KOPT-K1 (cell line): ENCODE measurements around the gene FAM120B.
A peak's percentile ranks its signal among the peaks of the same experiment; 100 is the strongest.
"Not testable (repeated sequence)": the region's sequence is repeated elsewhere in the genome, so short reads cannot be mapped to it uniquely, and the experiment has no call there.

Source experiments
- H3K27ac ChIP-seq: fragments of 200-600 bp; sonication (generic); 2 replicates; pipeline ENCODE4 v1.5.1; 2016; ENCODE audit warnings: antibody characterized with exemption, mild to moderate bottlenecking, low read depth, low read length; ENCODE audit not compliant: poor library complexity, severe bottlenecking
- H3K36me3 ChIP-seq: fragments of 200-600 bp; sonication (generic); 2 replicates; pipeline ENCODE4 v1.5.1; 2017; ENCODE audit warnings: antibody characterized with exemption, mild to moderate bottlenecking, low read length, moderate library complexity; ENCODE audit not compliant: insufficient read depth
- H3K9me3 ChIP-seq: fragments of 200-600 bp; sonication (generic); 2 replicates; pipeline ENCODE4 v1.5.1; 2017; ENCODE audit warnings: antibody characterized with exemption, low read length, mild to moderate bottlenecking; ENCODE audit not compliant: insufficient read depth, poor library complexity, severe bottlenecking

Gene FAM120B

DNA sequence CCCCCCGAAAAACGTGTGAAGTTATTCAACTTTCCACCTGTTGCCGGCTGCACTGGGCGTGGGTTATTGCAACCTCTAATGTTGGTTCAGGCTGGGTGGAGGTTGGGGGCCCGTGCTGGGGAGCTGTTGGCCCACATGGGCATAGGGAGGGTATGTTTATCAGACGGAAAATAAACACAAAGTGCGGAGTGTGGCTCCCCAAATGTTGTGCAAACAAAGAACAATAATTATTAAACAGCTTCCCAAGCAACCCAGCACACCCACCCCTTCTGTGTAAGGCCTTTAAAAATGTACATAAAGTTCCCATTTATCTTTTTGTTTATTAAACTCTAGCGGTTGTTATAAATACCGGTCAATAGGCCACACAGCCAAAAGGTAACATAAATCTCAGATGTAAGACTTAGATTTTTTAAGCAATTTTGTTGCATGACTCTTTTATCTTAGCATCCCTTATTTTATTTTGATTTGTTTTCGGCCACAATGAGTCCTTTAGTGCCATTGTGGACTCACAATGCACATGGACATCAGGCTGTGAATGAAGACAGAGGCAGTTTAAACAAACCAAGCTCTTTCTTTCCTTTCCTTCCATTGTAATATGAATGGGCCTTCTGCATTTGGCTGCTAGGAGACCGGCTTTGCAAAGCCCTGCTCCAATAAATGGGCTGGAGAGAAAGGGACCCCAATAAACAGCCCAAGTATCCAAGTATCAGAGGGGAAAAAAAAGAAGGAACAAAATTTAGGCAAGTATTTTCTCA lies 8.8 kb upstream of the FAM120B start:
- no peaks in the 10 kb centered on the region for H3K36me3 ChIP-seq
- no peak overlapping the region for H3K27ac ChIP-seq
- H3K9me3 ChIP-seq, result peaks cover 24% of the 10 kb centered on the region

DNA sequence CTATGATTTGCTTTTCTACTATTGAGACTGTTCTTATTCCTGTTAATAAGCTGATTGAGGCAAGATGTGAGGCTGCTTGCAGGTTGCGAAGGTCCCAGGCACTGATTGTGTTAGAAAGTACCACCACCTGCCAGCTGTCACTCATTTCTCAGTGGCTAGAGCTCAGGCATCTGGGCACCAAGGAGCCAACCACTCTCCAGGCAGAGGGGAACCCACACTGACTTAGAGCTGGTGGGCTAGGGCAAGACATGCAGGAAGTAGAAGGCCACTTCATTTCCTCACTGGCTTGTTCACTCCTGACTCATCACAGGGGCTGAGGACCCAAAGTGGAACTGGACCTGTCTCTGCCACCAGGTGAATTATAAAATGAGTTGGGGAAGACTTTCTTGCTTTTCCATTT lies 7.9 kb upstream of the FAM120B start:
- Histone ChIP-seq H3K36me3 (no peaks in the 10 kb centered on the region), H3K27ac (no peak overlapping the region)

DNA sequence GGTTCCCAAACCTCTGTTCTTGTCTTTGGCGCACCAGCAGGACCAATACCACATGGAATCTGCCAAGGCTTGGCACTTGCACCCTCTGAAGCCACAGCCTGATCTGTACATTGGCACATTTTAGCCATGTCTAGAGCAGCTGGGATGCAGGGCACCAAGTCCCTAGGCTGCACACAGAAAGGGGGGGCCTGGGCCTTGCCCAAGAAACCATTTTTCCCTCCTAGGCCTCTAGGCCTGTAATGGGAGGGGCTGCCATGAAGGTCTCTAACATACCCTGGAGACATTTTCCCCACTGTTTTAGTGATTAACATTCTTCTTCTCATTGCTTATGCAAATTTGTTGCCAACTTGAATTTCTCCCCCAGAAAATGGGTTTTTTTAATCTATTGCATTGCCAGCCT lies 5.4 kb upstream of the FAM120B start:
- Histone ChIP-seq H3K9me3 (peaks cover 24% of the 10 kb centered on the region), H3K36me3 (no peaks in the 10 kb centered on the region), H3K27ac (no peak overlapping the region)

More for the DNA sequence above, 7.9 kb upstream of the FAM120B start:
- peaks cover 24% of the 10 kb centered on the region for H3K9me3 ChIP-seq

DNA sequence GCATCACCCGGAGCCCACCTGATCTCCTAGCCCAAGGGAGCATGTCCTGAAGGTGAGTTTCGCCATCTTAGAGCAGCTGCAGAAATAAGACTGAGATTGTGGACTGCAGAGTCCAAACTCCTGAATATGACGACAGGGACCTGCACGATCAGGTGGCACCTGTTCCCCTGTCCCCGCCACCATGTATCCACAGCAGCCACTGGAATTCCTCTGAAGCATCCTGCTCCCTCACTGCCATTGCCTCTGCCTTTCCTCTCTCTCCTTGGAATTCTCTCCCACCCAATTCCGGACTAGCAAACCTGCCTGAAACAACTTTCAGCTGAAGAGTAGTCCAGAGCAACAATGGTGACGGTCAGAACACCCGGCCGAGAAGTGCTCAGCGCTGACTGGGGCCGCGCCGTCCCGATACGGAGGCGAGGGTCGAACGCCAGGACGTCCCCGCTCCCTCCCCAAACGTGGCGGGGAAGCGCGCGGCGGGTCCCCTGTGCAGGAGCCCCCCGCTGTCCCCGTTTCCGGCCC lies 694 bp upstream of the FAM120B start:
- peak overlapping the region; percentile 86 for H3K27ac ChIP-seq
- peaks cover 9% of the 10 kb centered on the region for H3K36me3 ChIP-seq
- peaks cover 11% of the 10 kb centered on the region for H3K9me3 ChIP-seq

DNA sequence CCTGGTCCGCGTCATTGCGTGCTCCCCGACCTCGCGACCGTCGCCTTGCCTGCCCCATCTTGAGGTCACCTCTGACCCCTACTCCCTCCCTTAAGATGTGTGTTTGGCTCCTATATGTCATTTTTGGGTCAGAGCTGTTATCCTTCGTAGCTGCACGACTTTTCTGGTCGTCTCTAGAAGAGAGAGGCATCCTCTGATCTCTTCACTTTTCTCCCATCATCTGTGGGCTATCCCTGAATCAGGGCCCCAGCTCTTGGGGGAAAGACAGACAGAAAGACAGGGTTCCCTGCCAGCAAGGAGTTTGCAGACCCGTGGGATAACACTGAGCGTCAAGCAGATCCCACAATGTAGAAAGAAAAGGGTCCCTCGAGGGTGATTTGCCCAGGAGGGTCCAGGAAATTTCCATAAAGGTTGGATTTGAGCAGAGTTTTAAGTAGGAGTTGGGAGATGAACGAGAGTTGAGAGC lies 555 bp downstream of the FAM120B start:
- H3K9me3 ChIP-seq, result no peaks in the 10 kb centered on the region
- peak overlapping the region; percentile 86 for H3K27ac ChIP-seq

DNA sequence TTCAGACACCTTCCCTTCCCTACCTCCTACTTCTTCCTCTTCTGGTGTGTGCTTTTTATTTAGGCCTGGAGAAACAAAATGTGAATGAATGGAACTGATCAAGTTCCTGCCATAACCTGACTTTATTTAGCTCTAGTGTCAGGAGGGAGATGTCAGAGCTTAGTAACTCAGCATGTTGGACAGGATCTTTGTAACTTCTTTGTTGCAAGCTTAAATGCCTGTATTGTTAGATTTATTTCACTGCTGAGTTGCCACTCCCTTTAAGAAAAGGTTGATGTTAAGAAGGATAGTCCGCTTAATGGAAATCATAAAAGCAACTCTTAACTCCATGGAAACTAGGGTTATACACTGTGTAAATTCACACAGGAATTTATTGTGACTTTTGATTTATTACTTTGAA lies 2.2 kb downstream of the FAM120B start:
- Histone ChIP-seq H3K27ac (no peak overlapping the region), H3K36me3 (peaks cover 9% of the 10 kb centered on the region)

More for the DNA sequence above, 555 bp downstream of the FAM120B start:
- peaks cover 9% of the 10 kb centered on the region for H3K36me3 ChIP-seq

DNA sequence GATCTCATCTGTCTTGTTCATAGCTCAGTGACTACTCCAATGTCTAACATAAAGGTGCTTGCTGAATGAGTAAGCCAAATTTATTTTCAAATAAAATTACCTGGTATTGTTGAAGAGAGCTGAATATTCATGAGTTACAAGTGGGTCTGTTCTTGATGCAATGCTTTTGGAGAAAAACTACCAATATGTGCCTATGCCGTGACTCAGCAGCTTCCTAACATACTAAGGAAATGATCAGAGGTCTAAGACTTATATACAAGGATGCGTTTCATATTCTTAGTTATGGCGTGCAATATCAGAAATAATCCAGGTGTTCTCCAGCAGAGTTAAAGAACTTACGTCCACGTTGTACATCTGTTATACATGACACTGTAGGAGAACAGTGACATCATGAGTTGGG lies 5.1 kb downstream of the FAM120B start:
- Histone ChIP-seq H3K9me3 (no peaks in the 10 kb centered on the region), H3K27ac (no peak overlapping the region), H3K36me3 (peaks cover 20% of the 10 kb centered on the region)

More for the DNA sequence above, 2.2 kb downstream of the FAM120B start:
- H3K9me3 ChIP-seq, result no peaks in the 10 kb centered on the region

DNA sequence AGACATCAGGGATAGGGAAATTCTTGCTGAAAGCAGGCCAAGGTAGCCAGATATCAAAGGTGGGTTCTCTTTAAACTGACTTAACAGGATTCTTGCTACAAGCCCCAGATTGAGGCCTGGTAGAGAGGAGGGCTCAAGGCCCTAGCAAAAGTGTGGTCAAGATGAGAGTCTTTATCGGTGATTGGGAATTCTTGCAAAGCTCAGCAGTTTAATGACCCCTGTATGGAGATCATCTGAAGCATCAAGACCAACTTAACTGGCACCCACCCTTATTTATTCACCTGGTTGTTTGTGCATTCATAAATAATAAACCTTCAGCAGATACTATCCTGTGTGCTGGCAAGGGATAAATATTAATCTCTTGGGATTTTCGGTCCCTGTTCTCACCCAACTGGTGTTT lies 6.3 kb downstream of the FAM120B start:
- Histone ChIP-seq H3K9me3 (no peaks in the 10 kb centered on the region), H3K36me3 (peaks cover 29% of the 10 kb centered on the region), H3K27ac (no peak overlapping the region)

DNA sequence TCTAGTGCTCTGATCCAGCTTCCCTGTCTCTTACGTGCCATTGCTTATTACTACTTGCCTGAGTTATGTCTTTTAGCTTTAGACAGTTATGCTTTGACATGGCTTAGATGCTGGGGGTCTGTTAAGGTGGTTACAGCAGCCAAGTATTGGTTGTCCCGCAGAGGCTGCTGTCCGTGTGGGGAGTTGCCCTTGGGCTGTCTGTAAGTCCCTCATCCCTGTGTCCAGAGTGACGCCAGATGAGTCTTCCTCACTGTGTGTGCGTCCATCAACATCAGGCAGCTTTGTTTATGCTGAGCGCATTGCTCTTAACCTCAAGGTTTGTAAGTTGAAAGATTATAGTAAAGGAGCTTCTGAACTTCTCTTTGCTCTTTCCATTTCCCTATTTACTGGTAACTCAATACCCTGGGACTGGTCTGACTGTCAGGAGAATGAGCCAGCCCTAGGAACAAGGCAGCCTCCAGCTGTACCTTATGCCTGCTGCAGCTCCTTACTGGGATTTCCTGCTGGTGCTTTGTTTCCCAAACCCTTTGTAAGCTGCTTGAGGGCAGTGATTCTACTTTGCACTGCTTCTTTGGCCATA lies 7.2 kb downstream of the FAM120B start:
- Histone ChIP-seq H3K36me3 (peaks cover 30% of the 10 kb centered on the region), H3K27ac (no peak overlapping the region), H3K9me3 (no peaks in the 10 kb centered on the region)

DNA sequence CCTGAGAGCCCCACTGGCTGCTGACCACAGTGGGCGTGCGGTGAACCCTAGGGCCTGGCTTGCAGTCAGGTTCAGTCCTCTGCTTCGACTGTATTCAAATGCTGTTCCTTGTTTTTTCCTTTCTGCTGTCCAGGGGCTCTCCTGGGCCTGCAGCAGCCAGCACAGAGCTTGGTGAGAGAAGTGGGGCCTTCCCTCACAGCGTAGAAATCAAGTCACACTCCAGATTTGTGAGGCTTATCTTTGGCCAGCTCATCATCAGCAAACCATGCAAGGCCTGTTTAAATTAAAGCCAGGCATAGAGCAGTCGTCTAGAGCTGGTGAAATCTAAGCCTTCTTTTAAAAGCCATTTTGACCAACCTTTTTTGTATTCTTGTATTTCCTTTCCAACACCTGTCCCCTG lies 8.4 kb downstream of the FAM120B start:
- peaks cover 41% of the 10 kb centered on the region for H3K36me3 ChIP-seq
- no peak overlapping the region for H3K27ac ChIP-seq
- no peaks in the 10 kb centered on the region for H3K9me3 ChIP-seq

DNA sequence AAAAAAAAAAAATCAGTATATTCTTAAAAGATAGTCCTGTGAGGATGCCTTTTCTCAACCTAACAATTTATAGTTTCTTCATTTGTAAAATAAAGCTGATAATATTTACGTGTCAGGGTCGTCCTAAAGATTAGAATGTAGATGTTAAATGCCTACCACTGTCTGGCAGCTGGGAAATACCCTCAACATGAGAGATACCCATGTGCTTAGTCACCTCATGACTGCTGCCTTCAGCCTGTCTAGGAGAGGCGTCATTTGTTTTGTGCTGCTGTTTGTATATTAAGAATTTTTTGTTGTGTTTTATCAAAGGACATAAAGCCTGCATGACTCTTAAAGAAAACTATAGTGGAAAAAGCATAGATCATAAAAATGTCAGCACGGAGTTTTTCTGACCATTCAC lies 9.5 kb downstream of the FAM120B start:
- H3K27ac ChIP-seq, result no peak overlapping the region
- peaks cover 52% of the 10 kb centered on the region for H3K36me3 ChIP-seq
- no peaks in the 10 kb centered on the region for H3K9me3 ChIP-seq

DNA sequence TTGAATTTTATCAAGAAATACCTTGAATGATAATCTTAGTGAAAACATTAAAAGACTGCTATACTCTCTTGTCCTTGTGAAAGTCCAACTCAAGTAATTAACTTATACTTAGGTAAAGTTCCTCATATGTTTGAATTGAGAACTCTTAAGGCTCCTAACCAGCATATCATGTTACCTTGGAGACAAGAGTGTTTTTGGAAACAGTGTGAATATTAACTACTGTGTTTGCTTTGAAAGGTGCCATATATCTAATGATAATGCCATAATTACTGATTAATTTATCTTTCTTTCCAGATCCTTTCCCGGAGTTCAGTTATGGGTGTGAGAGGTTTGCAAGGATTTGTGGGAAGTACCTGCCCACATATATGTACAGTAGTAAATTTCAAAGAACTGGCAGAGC lies 10.5 kb downstream of the FAM120B start:
- peaks cover 62% of the 10 kb centered on the region for H3K36me3 ChIP-seq
- H3K9me3 ChIP-seq, result no peaks in the 10 kb centered on the region
- H3K27ac ChIP-seq, result no peak overlapping the region

DNA sequence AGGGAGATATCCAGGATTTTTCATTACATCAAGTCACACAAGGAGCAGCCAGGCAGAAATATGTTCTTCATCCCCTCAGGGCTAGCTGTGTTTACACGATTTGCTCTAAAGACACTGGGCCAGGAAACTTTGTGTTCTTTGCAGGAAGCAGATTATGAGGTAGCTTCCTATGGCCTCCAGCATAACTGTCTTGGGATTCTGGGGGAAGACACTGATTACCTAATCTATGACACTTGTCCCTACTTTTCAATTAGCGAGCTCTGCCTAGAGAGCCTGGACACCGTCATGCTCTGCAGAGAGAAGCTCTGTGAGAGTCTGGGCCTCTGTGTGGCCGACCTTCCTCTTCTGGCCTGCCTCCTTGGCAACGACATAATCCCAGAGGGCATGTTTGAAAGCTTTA lies 11.2 kb downstream of the FAM120B start:
- Histone ChIP-seq H3K9me3 (no peaks in the 10 kb centered on the region), H3K36me3 (peaks cover 69% of the 10 kb centered on the region), H3K27ac (no peak overlapping the region)

DNA sequence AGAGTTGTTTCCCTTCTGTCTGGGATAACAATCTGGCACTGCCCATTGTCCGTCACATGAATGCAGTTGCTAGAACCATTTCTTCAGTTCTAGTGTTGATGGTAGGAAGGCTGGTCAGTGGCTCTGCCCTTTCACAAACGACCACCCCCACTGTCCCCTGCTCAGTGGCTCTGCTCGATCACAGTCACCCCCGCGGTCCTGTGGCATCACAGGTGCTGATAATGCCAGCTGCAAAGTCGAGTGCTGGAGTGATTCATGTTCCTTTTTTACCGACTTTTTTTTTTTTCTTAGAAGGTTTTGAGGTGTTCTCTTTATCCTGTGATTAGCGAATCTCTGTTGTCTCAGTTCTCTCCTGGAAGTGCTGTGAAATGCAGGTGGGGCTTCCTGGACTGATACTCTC lies 22.8 kb downstream of the FAM120B start:
- Histone ChIP-seq H3K27ac (no peak overlapping the region), H3K36me3 (peaks cover 90% of the 10 kb centered on the region), H3K9me3 (no peaks in the 10 kb centered on the region)

DNA sequence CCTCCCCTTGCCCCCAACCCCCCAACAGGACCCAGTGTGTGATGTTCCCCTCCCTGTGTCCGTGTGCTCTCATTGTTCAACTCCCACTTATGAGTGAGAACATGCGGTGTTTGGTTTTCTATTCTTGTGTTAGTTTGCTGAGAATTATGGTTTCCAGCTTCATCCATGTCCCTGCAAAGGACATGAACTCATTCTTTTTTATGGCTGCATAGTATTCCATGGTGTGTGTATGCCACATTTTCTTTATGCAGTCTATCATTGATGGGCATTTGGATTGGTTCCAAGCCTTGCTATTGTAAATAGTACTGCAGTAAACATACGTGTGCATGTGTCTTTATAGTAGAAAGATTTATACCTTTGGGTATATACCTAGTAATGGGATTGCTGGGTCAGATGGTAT lies 28.6 kb downstream of the FAM120B start:
- H3K27ac ChIP-seq, H3K9me3 ChIP-seq: not testable (repeated sequence)
- H3K36me3 ChIP-seq, result peaks cover 51% of the 10 kb centered on the region
